GM13977 (cell line): ENCODE measurements around the gene BAIAP2.

ENCODE experiments used
- DNase-seq: peaks from one replicate; pipeline ENCODE4 v3.0.0; 2012; ENCODE audit warnings: low spot score
- CTCF ChIP-seq: IDR thresholded peaks from 2 replicates; pipeline ENCODE4 v1.5.1; 2012; ENCODE audit warnings: mild to moderate bottlenecking, control low read depth; ENCODE audit not compliant: insufficient read depth; ENCODE audit errors: extremely low read depth, missing control alignments
- in situ Hi-C: fragments of 300-500 bp; cut with MboI; formaldehyde crosslinking; loops from one replicate; pipeline ENCODE4 v1.12.0; 2022; ENCODE audit warnings: low sequenced_read_pairs, low pct_unique_long_range_greater_than_20kb, mixed read lengths, inconsistent platforms; ENCODE audit not compliant: unreplicated experiment

The BAIAP2 gene

GRCh38 chr17:81066771-81067315 lies 31.9 kb downstream of the BAIAP2 start:
- DNase-seq = no peak
- no peak for TF ChIP-seq CTCF
- in situ Hi-C loops = no loop called here

GRCh38 chr17:81067391-81067811 lies 32.5 kb downstream of the BAIAP2 start:
- DNase-seq = no peak
- TF ChIP-seq CTCF = no peak
- in situ Hi-C loops = no loop called here

- no peak for TF ChIP-seq CTCF
- no peak for DNase-seq
- in situ Hi-C loops = no loop called here
These were observed 33.6 kb downstream of the BAIAP2 start for GRCh38 chr17:81068411-81069134.

- no peak for DNase-seq
- in situ Hi-C loops = no loop called here
These were observed 34.2 kb downstream of the BAIAP2 start for GRCh38 chr17:81069135-81069645.

GRCh38 chr17:81070541-81071246 lies 35.7 kb downstream of the BAIAP2 start:
- no peak for DNase-seq
- no peak for TF ChIP-seq CTCF
- in situ Hi-C loops = no loop called here

More at GRCh38 chr17:81069135-81069645, 34.2 kb downstream of the BAIAP2 start:
- TF ChIP-seq CTCF = no peak

GRCh38 chr17:81071761-81072741 lies 37.1 kb downstream of the BAIAP2 start:
- no peak for DNase-seq
- in situ Hi-C loops = no loop called here
- no peak for TF ChIP-seq CTCF
